Breast epithelium (tissue), 4 donors: ENCODE measurements around the gene CDK14. TPM values are rescaled to one million over a fixed set of nuclear protein-coding genes. Genes with fewer than 3 reads are reported as not detected.
"Not testable (repeated sequence)": the region's sequence is repeated elsewhere in the genome, so short reads cannot be mapped to it uniquely, and the experiment has no call there.

Experiments
- DNase-seq, 2 donors: peaks; one replicate each; pipeline ENCODE4 v3.0.0-alpha.2; 2019; ENCODE audit warnings: low spot score in 2 of 2
- H3K27ac ChIP-seq, 2 donors: fragments of 200-600 bp; sonication (generic) in 1 of 2; one replicate each; pipeline ENCODE4 v1.5.1; 2016 to 2019; ENCODE audit warnings: mild to moderate bottlenecking in 1 of 2
- H3K27me3 ChIP-seq, 2 donors: fragments of 200-600 bp; sonication (generic) in 1 of 2; one replicate each; pipeline versions ENCODE4 v1.5.1 to v1.6.0; 2017 to 2019; ENCODE audit warnings: control low read depth in 1 of 2, mild to moderate bottlenecking in 1 of 2
- H3K36me3 ChIP-seq: fragments of 200-600 bp; one replicate; pipeline ENCODE4 v1.5.1; 2019
- H3K4me1 ChIP-seq, 2 donors: fragments of 200-600 bp; sonication (generic); one replicate each; pipeline ENCODE4 v1.5.1; 2016 to 2019; ENCODE audit warnings: control low read depth in 1 of 2
- H3K4me3 ChIP-seq, 3 donors: fragments of 200-600 bp; sonication (generic); 1 replicate in 2 of 3; 2 replicates in 1 of 3; pipeline ENCODE4 v1.5.1; 2016 to 2019; ENCODE audit warnings: mild to moderate bottlenecking in 3 of 3, moderate library complexity in 2 of 3
- H3K9me3 ChIP-seq, 2 donors: fragments of 200-600 bp; sonication (generic) in 1 of 2; one replicate each; pipeline ENCODE4 v1.5.1; 2016 to 2019; ENCODE audit warnings: control low read depth in 1 of 2
- CTCF ChIP-seq, 3 donors: fragments of 450-650 bp; IDR thresholded peaks; one replicate each; pipeline ENCODE4 v1.5.1; 2016 to 2017; ENCODE audit warnings: antibody characterized with exemption in 3 of 3, mild to moderate bottlenecking in 3 of 3, moderate library complexity in 3 of 3
- POLR2A ChIP-seq: fragments of 450-650 bp; IDR thresholded peaks from one replicate; pipeline ENCODE4 v1.6.1; 2016; ENCODE audit warnings: antibody characterized with exemption, mild to moderate bottlenecking, moderate library complexity
- POLR2AphosphoS5 ChIP-seq, 3 donors: sonication (generic); formaldehyde crosslinking; IDR thresholded peaks; one replicate each; pipeline ENCODE4 v1.6.1; 2017; ENCODE audit warnings: antibody characterized with exemption in 3 of 3
- intact Hi-C: fragments of 100-400 bp; cut with DNase I; formaldehyde crosslinking; loops from one replicate; pipeline ENCODE4 v1.15.1; 2023; ENCODE audit warnings: low total_unique reads
- total RNA-seq, 3 donors: library from RNA; depleted of rRNA; stranded (reverse); fragments of >200 nt; gene quantifications; one replicate each; pipeline ENCODE4 v1.1.0, GENCODE V29; 2016

The CDK14 gene
- total RNA-seq, 3 donors from 2014 or later = 16.3 to 64.7 (median 29.8) TPM

DNA sequence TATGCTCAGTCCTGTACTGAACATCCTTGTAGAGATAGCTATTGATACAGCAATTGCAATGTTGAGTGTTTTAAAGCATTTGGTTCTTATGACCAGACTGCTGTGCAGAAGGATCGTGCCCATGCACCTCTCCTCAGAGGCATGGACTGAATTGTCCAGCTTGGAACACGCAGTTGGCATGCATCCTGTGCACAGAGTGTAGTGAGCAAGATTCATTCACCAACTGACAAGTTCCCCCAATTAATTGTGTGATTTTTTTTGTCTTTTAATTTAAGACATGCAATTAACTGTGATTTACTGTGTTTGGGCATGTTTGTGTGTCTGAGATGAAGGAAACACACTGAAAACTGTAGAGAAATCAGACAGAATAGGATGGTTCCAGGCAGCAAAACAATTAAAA lies 323.7 kb downstream of the CDK14 start:
- Histone ChIP-seq H3K9me3 (no peaks in the 10 kb centered on the region), H3K4me1 (no peaks in the 10 kb centered on the region), H3K4me3 (no peak overlapping the region), H3K36me3 (no peaks in the 10 kb centered on the region), H3K27ac (no peak overlapping the region), H3K27me3 (no peaks in the 10 kb centered on the region)
- intact Hi-C loops = no loop called here
- TF ChIP-seq POLR2A (no peak), CTCF (IDR thresholded peaks at IDR 0.05) (no peak), POLR2AphosphoS5 (IDR thresholded peaks at IDR 0.05) (no peak)
- DNase-seq = no peak

DNA sequence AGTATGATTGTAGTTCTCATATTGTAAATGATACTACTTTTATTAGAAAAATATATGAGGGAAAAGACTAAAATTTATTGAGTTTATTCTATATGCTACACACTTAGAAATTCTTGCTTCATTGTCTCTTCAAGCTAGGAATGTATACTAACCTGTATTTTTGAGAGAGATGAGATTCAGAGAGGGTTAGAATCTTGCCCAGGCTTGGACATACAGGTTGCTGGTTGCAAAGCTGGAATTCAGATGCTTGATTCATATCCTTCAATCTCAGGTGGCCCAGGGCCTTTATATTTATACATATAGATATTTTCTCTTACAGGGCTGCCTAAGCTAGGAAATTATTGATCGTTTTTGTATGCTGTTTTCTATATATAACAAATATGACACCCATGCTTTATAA lies 324.2 kb downstream of the CDK14 start:
- TF ChIP-seq POLR2A (no peak), CTCF (IDR thresholded peaks at IDR 0.05) (no peak), POLR2AphosphoS5 (IDR thresholded peaks at IDR 0.05) (no peak)
- Histone ChIP-seq H3K36me3 (no peaks in the 10 kb centered on the region), H3K27ac (no peak overlapping the region), H3K4me3 (no peak overlapping the region), H3K27me3 (no peaks in the 10 kb centered on the region), H3K9me3 (no peaks in the 10 kb centered on the region), H3K4me1 (no peaks in the 10 kb centered on the region)
- DNase-seq = no peak
- intact Hi-C loops = no loop called here

- no peaks in the 10 kb centered on the region for H3K4me1 ChIP-seq
- intact Hi-C loops = no loop called here
- H3K27ac ChIP-seq = no peak overlapping the region
- no peak for DNase-seq
- no peak for TF ChIP-seq POLR2A
- TF ChIP-seq CTCF (IDR thresholded peaks at IDR 0.05) = no peak
- no peak for TF ChIP-seq POLR2AphosphoS5 (IDR thresholded peaks at IDR 0.05)
- no peaks in the 10 kb centered on the region for H3K27me3 ChIP-seq
- no peaks in the 10 kb centered on the region for H3K9me3 ChIP-seq
- H3K4me3 ChIP-seq = no peak overlapping the region
- no peaks in the 10 kb centered on the region for H3K36me3 ChIP-seq
These were observed 327.4 kb downstream of the CDK14 start for GRCh38 chr7:90923541-90923997.

DNA sequence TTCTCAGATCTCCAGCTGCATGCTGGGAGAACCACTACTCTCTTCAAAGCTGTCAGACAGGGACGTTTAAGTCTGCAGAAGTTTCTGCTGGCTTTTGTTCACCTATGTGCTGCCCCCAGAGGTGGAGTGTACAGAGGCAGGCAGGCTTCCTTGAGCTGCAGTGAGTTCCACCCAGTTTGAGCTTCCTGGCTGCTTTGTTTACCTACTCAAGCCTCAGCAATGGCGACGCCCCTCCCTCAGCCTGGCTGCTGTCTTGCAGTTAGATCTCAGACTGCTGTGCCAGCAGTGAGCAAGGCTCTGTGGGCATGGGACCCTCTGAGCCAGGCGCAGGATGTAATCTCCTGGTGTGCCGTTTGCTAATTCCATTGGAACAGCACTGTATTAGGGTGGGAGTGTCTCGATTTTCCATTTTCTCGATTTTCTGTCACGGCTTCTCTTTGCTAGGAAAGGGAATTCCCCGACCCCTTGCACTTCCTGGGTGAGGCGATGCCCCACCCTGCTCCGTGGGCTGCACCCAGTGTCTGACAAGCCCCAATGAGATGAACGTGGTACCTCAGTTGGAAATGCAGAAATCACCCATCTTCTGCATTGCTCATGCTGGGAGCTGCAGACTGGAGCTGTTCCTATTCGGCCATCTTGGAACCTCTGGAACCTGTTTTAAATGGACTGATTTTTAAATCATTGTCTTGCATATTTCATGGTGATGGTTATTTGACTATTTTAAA lies 332.7 kb downstream of the CDK14 start:
- H3K27ac ChIP-seq, H3K4me3 ChIP-seq, intact Hi-C loops: not testable (repeated sequence)

DNA sequence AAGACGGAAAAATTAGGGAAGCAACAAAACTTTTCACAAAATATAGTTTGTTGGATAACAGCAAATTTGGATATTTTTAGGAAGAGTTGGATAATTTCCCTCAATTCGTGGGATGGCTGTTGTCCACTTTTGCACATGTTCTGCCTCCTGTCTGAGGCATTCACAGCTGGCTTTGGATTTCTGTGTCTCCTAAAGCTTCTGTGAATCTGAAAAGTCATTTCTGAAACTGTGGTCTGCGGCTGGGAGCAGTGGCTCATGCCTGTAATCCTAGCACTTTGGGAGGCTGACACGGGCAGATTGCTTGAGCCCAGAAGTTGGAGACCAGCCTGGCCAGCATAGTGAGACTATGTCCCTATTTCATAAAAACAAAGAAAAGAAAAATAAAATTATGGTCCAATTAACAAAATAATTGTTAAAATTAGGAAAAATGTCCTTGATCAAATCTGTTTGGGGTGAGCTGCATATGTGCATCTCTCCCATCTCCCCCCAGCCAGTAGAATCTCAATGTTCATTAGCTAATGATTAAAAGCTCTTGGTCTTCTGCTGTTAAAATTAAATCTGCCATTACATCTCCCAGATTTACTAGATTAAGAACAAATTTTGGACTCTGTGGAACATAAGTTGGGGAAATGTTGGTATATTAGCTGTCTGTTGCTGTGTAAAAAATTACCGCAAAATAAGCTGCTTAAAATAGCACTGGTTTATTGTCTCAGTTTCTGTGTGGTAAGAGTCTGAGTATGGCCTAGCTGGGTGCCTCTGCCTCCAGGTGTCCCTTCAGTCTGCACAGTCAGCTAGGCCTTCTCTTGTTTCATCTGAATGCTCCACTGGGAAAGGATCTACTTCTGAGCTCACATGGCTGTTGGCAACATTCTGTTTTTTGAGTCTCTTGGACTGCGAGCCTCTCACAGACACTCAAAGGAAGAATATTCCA lies 336.1 kb downstream of the CDK14 start:
- Histone ChIP-seq H3K4me3 (no peak overlapping the region), H3K36me3 (no peaks in the 10 kb centered on the region), H3K27ac (no peak overlapping the region), H3K4me1 (no peaks in the 10 kb centered on the region), H3K9me3 (no peaks in the 10 kb centered on the region), H3K27me3 (no peaks in the 10 kb centered on the region)
- DNase-seq = no peak
- intact Hi-C loops = no loop called here
- TF ChIP-seq POLR2A (no peak), POLR2AphosphoS5 (IDR thresholded peaks at IDR 0.05) (no peak), CTCF (IDR thresholded peaks at IDR 0.05) (no peak)

More for the DNA sequence above, 332.7 kb downstream of the CDK14 start:
- not testable (repeated sequence) for H3K36me3 ChIP-seq, H3K27me3 ChIP-seq, H3K4me1 ChIP-seq, DNase-seq, H3K9me3 ChIP-seq
